M059J (cell line): ENCODE measurements around the gene OTOP2. TPM values are rescaled to one million over a fixed set of nuclear protein-coding genes. Genes with fewer than 3 reads are reported as not detected.

Experiments
- DNase-seq: peaks from one replicate; pipeline ENCODE4 v3.0.0-alpha.2; 2012; ENCODE audit warnings: low read depth
- total RNA-seq: library from RNA; depleted of rRNA; stranded (reverse); fragments of >200 nt; shearing (Covaris generic); gene quantifications from 2 replicates; pipeline ENCODE4 v1.2.3, GENCODE V29; 2014

The OTOP2 gene
- total RNA-seq, 1 experiment from 2014 or later: not detected

DNA sequence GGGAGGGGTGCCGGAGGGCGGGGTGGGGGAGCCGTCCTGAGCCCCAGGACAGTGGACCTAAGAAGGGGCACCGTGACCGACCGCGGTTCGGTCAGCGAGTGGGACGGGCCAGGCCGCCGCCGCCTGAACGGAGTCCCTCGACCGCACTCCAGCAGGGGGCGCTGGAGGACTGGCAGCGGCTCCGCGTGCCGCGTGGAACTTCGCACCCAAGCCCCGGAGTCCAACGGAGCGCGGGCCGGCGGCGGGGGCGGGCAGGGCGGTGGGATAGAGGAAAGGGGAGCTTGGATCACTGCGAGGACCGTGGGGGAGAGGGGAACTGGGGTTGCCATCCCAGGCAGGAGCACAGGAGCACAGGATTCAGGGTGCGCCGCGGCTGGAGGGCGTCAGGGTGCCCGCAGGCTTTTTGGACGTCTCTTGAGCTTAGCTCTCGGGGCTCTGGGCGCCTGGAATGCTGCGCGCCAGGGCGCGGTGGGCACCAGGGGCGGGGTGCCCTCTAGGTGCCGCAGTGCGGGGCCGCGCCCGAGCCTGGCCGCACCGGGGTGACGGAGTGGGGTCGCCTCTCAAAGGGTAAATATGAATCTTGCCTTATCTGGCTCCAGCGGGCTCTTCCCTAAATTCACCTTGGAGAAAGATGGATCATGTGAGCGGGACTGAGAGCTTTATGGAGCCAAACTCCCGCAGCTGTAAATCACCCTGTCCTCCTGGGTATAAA lies 379 bp upstream of the OTOP2 start:
- DNase-seq: no peak

GRCh38 chr17:74925242-74925641 lies 1.2 kb downstream of the OTOP2 start:
- DNase-seq: no peak

DNA sequence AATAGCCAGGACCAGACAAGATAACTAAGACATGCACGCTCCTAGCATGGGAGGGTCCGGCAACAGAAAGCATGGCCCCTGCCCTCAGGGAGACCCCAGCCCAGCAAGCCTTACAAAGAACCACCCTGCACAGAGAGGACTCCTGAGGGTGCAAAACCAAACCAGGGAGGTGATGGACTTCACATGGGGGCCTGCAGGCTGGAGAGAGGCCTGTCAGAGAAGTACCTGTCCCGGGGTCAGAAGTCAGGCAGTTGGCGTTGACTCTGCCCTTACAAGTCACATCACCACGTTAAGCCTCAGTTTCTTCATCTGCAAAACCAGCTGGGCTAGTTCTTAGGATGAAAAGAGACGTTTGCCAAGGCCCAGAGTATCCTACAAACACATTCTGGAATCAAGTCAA lies 4.7 kb downstream of the OTOP2 start:
- no peak for DNase-seq

DNA sequence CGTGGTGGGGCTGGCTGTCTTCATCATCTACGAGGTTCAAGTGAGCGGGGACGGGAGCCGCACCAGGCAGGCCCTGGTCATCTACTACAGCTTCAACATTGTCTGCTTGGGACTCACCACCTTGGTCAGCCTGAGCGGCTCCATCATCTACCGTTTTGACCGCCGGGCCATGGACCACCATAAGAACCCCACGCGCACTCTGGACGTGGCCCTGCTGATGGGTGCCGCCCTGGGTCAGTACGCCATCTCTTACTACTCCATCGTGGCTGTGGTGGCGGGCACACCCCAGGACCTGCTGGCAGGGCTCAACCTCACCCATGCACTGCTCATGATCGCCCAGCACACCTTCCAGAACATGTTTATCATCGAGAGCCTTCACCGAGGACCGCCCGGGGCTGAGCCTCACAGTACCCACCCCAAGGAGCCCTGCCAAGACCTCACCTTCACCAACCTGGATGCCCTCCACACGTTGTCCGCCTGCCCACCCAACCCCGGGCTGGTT lies 6.5 kb downstream of the OTOP2 start:
- no peak for DNase-seq

DNA sequence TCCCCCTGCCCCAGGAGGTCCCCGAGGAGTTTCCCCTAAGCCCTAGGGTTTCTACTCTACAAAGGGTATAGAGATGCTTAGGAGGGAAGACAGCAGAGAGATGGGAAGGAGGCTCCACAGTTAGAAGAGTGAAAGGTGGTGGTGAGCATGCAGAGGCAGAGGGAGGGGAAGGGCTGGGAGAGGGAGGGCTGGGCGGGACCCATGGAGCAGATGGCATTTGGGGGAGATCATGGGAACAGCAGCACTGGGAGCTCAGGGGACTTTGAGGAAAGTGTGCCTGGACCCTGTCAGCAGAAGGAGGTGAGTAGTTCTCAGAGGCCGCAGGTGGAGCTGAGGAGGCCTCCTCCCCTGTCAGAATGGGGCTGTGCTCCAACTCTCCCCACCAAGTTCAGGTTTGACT lies 11.0 kb downstream of the OTOP2 start:
- DNase-seq: no peak

DNA sequence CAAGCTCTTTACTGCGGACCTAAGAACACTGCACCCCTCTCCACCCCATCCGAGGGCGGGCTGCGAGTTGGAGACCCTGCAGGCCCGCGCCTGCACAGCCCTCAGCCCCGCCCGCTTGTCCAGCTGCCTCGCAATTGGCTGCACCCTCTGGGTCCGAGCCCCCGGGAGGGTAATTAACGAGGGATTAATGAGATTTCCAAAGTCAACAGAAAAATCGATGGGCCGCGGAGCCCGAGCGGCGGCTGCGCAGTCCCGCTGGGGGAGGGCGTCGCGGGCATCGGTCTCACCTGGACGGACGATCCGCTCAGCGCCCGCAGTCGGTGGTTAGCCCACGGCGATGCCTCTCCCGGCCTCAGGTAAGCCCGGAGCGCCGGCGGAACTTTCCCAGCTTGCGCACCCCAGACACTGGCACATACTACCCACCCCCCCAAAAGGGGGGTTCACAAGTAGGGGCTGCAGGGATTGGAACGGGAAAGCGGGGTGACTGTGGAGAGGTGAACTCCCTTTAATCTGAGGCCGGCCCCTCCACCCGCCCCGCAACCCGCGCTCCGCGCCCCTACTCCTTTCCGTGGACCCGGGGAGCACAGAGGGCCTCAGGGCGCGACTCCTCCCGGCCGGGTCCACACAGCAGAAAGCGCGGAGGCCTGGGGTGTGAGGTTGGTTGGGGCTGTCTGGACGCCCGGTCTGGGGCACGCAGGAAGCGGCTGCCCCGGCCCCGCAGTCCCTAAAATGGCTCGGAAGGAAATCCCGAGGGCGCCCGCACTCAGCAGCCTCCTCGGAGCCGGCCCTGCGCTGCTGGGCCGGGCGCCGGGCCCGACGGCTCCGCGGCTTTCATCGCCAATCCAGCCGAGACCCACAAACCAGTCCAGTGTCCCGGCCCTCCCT lies 11.8 kb downstream of the OTOP2 start, which contains the start of gene OTOP3:
Gene OTOP3, plus strand, starts transcription at position 314 of the 885 bp plus-strand sequence. Its CDS starts 24 bp downstream, at position 338.
- DNase-seq: no peak

GRCh38 chr17:74936470-74936799 lies 12.4 kb downstream of the OTOP2 start:
- no peak for DNase-seq

DNA sequence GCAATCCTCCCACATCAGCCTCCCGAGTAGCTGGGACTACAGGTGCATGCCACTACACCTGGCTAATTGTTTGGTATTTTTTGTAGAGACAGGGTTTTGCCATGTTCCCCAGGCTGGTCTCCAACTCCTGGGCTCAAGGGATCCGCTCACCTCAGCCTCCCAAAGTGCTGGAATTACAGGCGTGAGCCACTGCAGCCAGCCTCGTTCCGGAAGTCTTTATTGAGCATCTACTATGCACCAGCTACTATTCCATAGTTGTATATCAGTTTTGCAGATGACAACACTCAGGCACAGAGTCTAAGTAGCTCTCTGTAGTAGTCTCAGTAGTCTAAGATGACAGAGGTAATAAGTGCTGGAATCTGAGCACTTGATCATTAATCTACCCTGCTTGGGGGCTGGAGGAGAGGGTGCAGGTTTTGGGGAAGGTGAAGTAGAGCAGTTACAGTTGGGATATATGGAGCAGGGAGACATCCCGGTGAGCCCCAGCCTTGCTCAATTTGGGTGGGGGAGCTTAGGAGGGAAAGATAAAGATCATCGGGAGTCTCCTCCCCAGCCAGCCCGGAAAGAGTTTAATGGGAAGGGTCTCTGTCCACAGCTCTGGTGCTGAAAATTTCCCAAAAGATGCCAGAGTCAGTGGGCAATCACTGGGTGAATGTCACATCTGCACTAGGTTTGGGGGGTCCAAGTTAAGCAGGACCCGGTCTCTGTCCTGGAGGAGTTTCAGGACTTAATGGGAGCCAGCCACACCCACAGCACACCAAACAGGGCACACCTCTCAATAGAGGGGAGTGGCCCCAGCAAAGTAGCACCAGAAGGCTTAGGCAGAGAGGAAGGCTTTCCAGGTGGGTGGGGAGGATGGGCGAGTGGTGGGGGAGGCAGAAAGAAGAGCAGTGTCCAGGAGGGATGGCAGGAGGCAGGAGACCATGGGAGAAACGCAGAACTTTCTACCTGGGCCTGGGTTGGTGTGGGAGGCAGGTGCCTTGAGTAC lies 13.3 kb downstream of the OTOP2 start:
- DNase-seq: no peak

GRCh38 chr17:74938194-74938950 lies 14.3 kb downstream of the OTOP2 start:
- no peak for DNase-seq

GRCh38 chr17:74939534-74939933 lies 15.5 kb downstream of the OTOP2 start:
- no peak for DNase-seq

DNA sequence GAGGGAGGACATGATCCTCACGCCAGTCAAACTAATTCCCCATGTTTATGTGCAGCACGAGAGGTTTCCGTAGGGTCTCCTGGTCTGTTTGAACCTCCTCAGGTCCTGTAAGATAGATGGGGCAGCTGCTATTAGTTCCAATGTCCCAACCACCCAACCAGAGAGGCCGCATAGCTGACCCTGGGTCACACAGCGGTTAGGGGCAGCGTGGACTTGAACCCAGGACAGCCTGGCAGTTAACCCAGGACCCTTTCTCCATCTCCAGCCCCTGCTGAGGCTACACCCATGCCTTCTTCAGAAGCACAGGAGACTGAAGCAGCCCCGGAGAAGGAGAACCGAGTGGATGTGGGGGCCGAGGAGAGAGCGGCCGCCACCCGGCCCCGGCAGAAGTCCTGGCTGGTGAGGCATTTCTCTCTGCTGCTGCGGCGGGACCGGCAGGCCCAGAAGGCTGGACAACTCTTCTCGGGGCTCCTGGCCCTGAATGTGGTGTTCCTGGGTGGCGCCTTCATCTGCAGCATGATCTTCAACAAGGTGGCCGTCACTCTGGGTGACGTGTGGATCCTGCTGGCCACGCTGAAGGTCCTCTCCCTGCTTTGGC lies 17.2 kb downstream of the OTOP2 start:
- DNase-seq: no peak

DNA sequence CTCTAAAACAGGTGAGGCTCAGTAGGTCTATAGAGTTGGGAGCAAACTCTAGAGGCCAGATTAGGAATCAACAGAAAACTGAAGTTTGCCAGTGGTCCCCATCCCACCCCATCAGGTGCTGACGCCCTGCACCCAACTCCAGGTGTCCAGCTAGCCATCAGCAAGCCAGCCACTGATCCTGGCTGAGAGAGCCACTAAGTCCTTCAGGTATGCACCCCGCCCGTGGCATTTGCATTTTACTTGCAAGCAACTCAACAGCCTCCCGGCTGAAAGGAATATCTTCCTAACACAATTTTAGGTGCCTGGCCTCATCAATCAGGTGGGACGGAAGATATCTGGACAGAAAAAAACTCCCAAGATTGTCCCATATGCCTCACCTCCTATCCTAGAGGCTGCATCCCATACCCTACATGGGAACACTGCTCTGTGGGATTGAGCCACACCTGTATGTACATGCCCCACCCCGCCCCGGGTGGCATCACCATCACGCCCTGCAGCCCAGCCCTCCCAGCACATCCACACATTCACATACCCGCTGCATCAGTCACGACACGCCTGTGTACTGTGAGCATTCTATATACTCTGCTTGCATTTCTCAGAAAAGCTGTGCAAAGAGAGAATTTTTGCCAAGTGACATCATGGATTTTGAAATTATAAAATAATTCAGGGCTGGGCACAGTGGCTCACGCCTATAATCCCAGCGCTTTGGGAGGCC lies 19.9 kb downstream of the OTOP2 start:
- no peak for DNase-seq

DNA sequence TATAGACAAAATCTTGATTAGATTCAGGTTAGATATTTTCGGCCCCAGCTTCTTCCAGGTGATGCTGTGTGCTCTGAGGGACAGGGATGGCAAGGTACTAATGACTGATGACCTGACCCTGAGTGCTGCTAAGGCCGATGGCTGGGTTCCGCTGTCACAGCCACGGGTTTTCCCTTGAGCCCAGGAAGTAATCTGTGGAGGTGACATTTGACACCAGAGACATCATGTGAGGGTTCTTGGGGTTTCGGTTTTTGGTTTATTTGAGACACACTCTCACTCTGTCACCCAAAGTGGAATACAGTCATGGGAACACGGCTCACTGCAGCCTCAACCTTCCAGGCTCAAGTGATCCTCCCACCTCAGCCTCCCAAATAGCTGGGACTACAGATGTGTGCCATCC lies 21.5 kb downstream of the OTOP2 start:
- no peak for DNase-seq

DNA sequence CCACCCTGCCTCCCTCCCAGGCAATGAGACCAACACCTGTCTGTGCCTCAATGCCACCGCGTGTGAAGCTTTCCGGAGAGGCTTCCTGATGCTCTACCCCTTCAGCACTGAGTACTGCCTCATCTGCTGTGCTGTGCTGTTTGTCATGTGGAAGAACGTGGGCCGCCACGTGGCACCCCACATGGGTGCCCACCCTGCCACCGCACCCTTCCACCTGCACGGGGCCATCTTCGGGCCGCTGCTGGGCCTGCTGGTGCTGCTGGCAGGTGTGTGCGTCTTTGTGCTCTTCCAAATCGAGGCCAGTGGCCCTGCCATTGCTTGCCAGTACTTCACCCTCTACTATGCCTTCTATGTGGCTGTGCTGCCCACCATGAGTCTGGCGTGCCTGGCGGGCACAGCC lies 22.6 kb downstream of the OTOP2 start:
- DNase-seq: no peak

DNA sequence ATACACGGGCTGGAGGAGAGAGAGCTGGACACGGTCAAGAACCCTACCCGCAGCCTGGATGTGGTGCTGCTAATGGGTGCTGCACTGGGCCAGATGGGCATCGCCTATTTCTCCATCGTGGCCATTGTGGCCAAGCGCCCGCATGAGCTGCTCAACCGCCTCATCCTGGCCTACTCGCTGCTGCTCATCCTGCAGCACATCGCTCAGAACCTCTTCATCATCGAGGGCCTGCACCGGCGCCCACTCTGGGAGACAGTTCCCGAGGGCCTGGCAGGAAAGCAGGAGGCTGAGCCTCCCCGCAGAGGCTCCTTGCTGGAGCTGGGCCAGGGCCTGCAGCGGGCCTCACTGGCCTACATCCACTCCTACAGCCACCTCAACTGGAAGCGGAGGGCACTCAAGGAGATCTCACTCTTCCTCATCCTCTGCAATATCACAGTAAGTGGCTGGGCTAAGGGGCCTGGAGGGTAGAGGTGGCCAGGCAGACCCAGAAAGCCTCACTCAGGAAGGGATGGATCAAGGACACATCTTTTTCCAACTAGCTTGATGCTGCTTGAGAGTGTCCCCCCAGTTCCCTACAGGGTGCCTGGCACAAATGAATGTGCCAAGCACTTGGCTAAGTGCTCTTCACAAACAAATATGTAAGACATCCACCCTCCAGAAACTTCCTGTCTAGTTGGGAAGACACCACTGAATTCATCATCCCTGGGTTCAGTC lies 23.1 kb downstream of the OTOP2 start:
- no peak for DNase-seq

DNA sequence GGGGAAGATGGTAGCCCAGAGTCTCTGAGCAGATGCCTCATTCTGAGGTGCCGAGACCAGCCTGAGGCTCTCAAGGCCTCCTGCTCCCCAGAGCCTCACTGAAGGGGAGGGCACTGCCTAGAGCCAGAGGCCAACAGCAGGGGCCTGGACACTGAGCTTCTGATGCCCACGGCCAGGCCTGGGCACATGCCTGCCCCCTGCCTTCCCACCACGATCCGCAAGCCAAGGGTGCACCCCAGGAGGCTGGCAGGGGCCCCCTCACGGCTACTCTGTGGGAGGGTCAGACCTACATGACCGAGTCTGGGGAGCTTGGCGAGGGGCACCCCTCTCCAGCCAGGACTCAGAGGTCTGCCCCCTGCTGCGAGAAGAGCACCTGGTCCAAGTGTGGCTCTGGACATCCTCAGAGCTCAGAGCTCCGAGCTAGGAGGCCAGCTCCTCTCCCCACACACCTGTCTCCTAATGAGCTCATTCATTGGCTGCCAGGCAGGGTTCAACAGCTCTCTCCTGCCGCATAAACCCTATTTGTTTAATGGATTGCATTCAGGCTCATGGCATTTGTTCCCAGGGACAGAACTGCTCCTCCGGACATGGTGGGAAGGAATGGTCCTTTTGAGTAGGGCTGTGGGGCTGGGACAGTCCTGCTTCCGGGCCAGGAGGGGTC lies 25.5 kb downstream of the OTOP2 start:
- no peak for DNase-seq

- DNase-seq: no peak
Observed at GRCh38 chr17:74950207-74950606, 26.1 kb downstream of the OTOP2 start.

DNA sequence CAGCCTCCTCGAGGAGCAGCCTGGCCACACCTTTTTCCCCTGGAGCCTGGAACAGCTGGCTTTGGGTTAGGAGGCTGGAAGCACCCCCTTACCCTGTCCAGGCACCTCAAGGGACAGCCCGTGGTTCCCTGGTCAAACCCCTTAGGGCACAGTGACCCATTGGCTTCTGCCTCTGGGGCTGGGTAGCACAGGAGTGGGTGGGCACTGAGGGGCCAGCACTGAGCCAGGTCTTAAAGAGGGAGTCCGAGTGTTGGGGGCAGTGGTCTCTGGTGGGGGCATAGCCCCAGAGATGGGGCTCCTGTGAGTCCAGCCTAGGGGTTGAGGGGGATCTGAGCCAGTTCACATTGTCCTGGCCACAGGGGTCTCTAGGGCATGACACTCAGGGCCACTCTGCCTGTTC lies 27.0 kb downstream of the OTOP2 start:
- no peak for DNase-seq
